Measurements from ENCODE around the gene CREB5. TPM values are rescaled to one million over a fixed set of nuclear protein-coding genes. Genes with fewer than 3 reads are reported as not detected.
A peak's percentile ranks its signal among the peaks of the same experiment; 100 is the strongest.

Gene CREB5
- total RNA-seq, 1 experiment from 2014 or later = 1.3 TPM

- TF ChIP-seq, protein P1, sequence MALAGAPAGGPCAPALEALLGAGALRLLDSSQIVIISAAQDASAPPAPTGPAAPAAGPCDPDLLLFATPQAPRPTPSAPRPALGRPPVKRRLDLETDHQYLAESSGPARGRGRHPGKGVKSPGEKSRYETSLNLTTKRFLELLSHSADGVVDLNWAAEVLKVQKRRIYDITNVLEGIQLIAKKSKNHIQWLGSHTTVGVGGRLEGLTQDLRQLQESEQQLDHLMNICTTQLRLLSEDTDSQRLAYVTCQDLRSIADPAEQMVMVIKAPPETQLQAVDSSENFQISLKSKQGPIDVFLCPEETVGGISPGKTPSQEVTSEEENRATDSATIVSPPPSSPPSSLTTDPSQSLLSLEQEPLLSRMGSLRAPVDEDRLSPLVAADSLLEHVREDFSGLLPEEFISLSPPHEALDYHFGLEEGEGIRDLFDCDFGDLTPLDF (CRISPR knock-in tag; IDR thresholded peaks at IDR 0.05) = no peak
- TF ChIP-seq RORB (CRISPR knock-in tag; IDR thresholded peaks at IDR 0.05) = no peak
Observed at GRCh38 chr7:28755255-28755654, 342.9 kb downstream of the CREB5 start (continued).

DNA sequence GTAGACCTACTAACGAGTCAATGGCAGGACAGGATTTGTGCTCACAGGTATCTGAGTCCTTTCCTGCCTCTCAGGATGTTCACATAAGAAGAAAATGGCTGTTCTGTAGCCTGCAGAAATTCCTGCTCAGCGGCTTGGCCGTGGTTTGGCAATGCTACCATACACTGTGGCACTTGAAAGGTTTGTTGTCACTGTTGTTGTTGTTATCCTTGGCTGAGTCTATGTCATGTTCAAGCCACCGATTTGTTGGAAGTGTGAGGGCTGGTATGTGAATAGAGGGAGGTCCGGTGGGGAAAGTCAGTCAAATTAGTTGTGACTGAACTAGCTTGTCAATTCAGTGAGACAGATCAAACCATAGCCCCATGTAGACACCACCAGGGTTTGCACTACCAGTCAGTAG is 345.9 kb downstream of the CREB5 start:
- H3K4me1 Mint-ChIP-seq = peaks cover 6% of the 10 kb centered on the region
- H3K4me3 Mint-ChIP-seq = no peak overlapping the region
- no peaks in the 10 kb centered on the region for H3K9me3 Mint-ChIP-seq
- no peaks in the 10 kb centered on the region for H3K36me3 Mint-ChIP-seq
- DNase-seq (ENCODE audit: low spot score) (no peak), ATAC-seq (no peak)
- no peak overlapping the region for H3K27ac Mint-ChIP-seq
- ChIA-PET CTCF (no interaction called here), POLR2A (no interaction called here)
- no peaks in the 10 kb centered on the region for H3K27me3 Mint-ChIP-seq (ENCODE audit: low read depth)
- no peak for TF ChIP-seq NFYB (CRISPR knock-in tag; conservative IDR thresholded peaks at IDR 0.05; ENCODE audit: low read depth)

- CTCF ChIA-PET = no interaction called here
Observed at GRCh38 chr7:28759475-28759971, 347.2 kb downstream of the CREB5 start.

DNA sequence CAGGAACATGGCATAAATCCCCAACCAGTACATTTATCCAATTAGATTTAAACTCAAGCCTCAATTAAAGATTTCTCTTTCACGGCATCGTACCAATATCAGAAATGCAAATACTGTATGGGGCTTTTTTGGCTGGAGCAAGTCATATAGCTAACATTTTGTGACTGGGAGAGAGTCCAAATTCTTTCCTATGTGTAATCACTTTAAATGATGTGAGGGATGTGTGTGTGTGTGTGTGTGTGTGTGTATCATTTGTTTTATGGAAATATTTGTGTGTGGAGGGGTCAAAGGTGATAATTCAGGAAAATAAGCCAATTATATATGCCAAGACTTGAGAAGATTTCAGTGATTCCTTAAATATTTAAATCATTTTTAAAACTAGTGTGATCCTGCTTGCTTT is 349.2 kb downstream of the CREB5 start:
- H3K36me3 Mint-ChIP-seq = no peaks in the 10 kb centered on the region
- ChIA-PET CTCF (no interaction called here), POLR2A (no interaction called here)
- no peak overlapping the region for H3K27ac Mint-ChIP-seq
- H3K9me3 Mint-ChIP-seq = no peaks in the 10 kb centered on the region
- no peak for DNase-seq (ENCODE audit: low spot score)
- H3K4me1 Mint-ChIP-seq = peaks cover 6% of the 10 kb centered on the region
- ATAC-seq = no peak
- peaks cover 3% of the 10 kb centered on the region; the same call in 1 of the 2 replicates for H3K27me3 Mint-ChIP-seq (ENCODE audit: low read depth)
- H3K4me3 Mint-ChIP-seq = no peak overlapping the region
- no peak for TF ChIP-seq ARID4B (CRISPR knock-in tag; IDR thresholded peaks at IDR 0.05; ENCODE audit: borderline replicate concordance)
- no peak for TF ChIP-seq CREM (CRISPR knock-in tag; IDR thresholded peaks at IDR 0.05)
- TF ChIP-seq IRF2 (CRISPR knock-in tag; IDR thresholded peaks at IDR 0.05; ENCODE audit: borderline replicate concordance, low read depth) = no peak
- TF ChIP-seq KAT7 (CRISPR knock-in tag; IDR thresholded peaks at IDR 0.05; ENCODE audit: borderline replicate concordance) = no peak
- no peak for TF ChIP-seq ZBTB21 (CRISPR knock-in tag; IDR thresholded peaks at IDR 0.05; ENCODE audit: borderline replicate concordance)
- TF ChIP-seq FOXK1 (CRISPR knock-in tag; IDR thresholded peaks at IDR 0.05) = no peak
- no peak for TF ChIP-seq AFF4 (CRISPR knock-in tag; IDR thresholded peaks at IDR 0.05; ENCODE audit: borderline replicate concordance)
- no peak for TF ChIP-seq TEAD1 (CRISPR knock-in tag; IDR thresholded peaks at IDR 0.05)
- TF ChIP-seq MYBL2 (CRISPR knock-in tag; IDR thresholded peaks at IDR 0.05) = no peak
- TF ChIP-seq NFE2L1 (CRISPR knock-in tag; IDR thresholded peaks at IDR 0.05) = no peak
- TF ChIP-seq SMAD4 (CRISPR knock-in tag; IDR thresholded peaks at IDR 0.05) = no peak
- TF ChIP-seq ZNF416 (CRISPR knock-in tag; IDR thresholded peaks at IDR 0.05) = no peak

More at GRCh38 chr7:28759475-28759971, 347.2 kb downstream of the CREB5 start:
- peak; percentile 30; the same call in 1 of the 2 replicates for ATAC-seq
- TF ChIP-seq ZNF121 (CRISPR knock-in tag; IDR thresholded peaks at IDR 0.05) = no peak
- TF ChIP-seq, protein P2, sequence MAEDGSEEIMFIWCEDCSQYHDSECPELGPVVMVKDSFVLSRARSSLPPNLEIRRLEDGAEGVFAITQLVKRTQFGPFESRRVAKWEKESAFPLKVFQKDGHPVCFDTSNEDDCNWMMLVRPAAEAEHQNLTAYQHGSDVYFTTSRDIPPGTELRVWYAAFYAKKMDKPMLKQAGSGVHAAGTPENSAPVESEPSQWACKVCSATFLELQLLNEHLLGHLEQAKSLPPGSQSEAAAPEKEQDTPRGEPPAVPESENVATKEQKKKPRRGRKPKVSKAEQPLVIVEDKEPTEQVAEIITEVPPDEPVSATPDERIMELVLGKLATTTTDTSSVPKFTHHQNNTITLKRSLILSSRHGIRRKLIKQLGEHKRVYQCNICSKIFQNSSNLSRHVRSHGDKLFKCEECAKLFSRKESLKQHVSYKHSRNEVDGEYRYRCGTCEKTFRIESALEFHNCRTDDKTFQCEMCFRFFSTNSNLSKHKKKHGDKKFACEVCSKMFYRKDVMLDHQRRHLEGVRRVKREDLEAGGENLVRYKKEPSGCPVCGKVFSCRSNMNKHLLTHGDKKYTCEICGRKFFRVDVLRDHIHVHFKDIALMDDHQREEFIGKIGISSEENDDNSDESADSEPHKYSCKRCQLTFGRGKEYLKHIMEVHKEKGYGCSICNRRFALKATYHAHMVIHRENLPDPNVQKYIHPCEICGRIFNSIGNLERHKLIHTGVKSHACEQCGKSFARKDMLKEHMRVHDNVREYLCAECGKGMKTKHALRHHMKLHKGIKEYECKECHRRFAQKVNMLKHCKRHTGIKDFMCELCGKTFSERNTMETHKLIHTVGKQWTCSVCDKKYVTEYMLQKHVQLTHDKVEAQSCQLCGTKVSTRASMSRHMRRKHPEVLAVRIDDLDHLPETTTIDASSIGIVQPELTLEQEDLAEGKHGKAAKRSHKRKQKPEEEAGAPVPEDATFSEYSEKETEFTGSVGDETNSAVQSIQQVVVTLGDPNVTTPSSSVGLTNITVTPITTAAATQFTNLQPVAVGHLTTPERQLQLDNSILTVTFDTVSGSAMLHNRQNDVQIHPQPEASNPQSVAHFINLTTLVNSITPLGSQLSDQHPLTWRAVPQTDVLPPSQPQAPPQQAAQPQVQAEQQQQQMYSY (CRISPR knock-in tag; IDR thresholded peaks at IDR 0.05) = peak; percentile 36; the same call in 1 of the 2 replicates
- no peak for DNase-seq (ENCODE audit: low spot score)
- Mint-ChIP-seq H3K27ac (no peak overlapping the region), H3K36me3 (no peaks in the 10 kb centered on the region), H3K27me3 (ENCODE audit: low read depth) (no peaks in the 10 kb centered on the region), H3K4me3 (no peak overlapping the region), H3K9me3 (no peaks in the 10 kb centered on the region), H3K4me1 (peaks cover 6% of the 10 kb centered on the region)
- POLR2A ChIA-PET = no interaction called here
